GM12878 (cell line): Measurements from ENCODE around the gene ERFL. TPM values are rescaled to one million over a fixed set of nuclear protein-coding genes. Genes with fewer than 3 reads are reported as not detected.

ENCODE experiments used
- ATAC-seq: fragments of 200-7000 bp; cut with Tn5 transposase; 3 replicates; pipeline ENCODE4 v1.9.1; 2020; ENCODE audit warnings: mild to moderate bottlenecking, moderate library complexity
- BruUV-seq: library from RNA; stranded (reverse); fragments of 400-500 nt; replicated peaks from 2 replicates; lab custom pipeline; 2021; lab: Mats Ljungman, UMichigan
- CTCF ChIA-PET: fragments of 300-600 bp; sonication (Branson Sonifier 250); formaldehyde crosslinking; extraction: SDS; loops from one replicate; lab custom pipeline; 2021; ENCODE audit warnings: inconsistent platforms; lab: Yijun Ruan, JAX
- POLR2A ChIA-PET: fragments of 350-600 bp; formaldehyde crosslinking; extraction: SDS; loops from one replicate; lab custom pipeline; 2021; ENCODE audit warnings: inconsistent platforms; lab: Charles Lee
- RAD21 ChIA-PET: fragments of 300-600 bp; sonication (Branson Sonifier 250); formaldehyde crosslinking; loops from one replicate; lab custom pipeline; 2023; ENCODE audit warnings: antibody characterized with exemption; ENCODE audit not compliant: unreplicated experiment; lab: Charles Lee
- SMC1A ChIA-PET: fragments of 300-600 bp; sonication (Branson Sonifier 250); formaldehyde crosslinking; loops from one replicate; lab custom pipeline; 2023; ENCODE audit not compliant: unreplicated experiment, uncharacterized antibody; lab: Charles Lee
- DNase-seq: peaks from one replicate; pipeline ENCODE4 v3.0.0-alpha.2; 2011; ENCODE audit warnings: low read depth, low spot score
- FAIRE-seq: peaks from 3 replicates; lab custom pipeline; 2011; peaks lifted over from hg19 to GRCh38; lab: Jason Lieb, UNC
- H2AFZ ChIP-seq: 2 replicates; pipeline ENCODE4 v1.6.0; 2011; ENCODE audit warnings: low read depth, low read length, control low read depth; ENCODE audit not compliant: control insufficient read depth
- H3K27ac ChIP-seq: 2 replicates; pipeline ENCODE4 v1.5.1; 2011; ENCODE audit warnings: control low read depth; ENCODE audit not compliant: control insufficient read depth, insufficient read depth
- H3K27me3 ChIP-seq, 2 experiments: replicated peaks in 1 of 2; 2 replicates each; pipeline versions ENCODE4 v1.6.0 to v1.6.1; 2011; ENCODE audit warnings: low read length in 1 of 2; ENCODE audit not compliant: control insufficient read depth in 2 of 2, insufficient read depth in 2 of 2
- H3K36me3 ChIP-seq, 2 experiments: 2 replicates each; pipeline ENCODE4 v1.5.1; 2011; ENCODE audit warnings: low read length in 1 of 2; ENCODE audit not compliant: control insufficient read depth in 2 of 2, insufficient read depth in 2 of 2
- H3K4me1 ChIP-seq: 2 replicates; pipeline ENCODE4 v1.6.1; 2011; ENCODE audit warnings: mild to moderate bottlenecking, low read length, moderate library complexity, mixed read lengths; ENCODE audit not compliant: control insufficient read depth, insufficient read depth
- H3K4me2 ChIP-seq: 2 replicates; pipeline ENCODE4 v1.6.0; 2011; ENCODE audit warnings: control low read depth; ENCODE audit not compliant: control insufficient read depth, insufficient read depth
- H3K4me3 ChIP-seq: fragments of 200-600 bp; sonication (generic); 2 replicates; pipeline ENCODE4 v1.5.1; 2016
- H3K79me2 ChIP-seq: 2 replicates; pipeline ENCODE4 v1.6.0; 2011; ENCODE audit warnings: low read length; ENCODE audit not compliant: control insufficient read depth, insufficient read depth
- H3K9ac ChIP-seq: 2 replicates; pipeline ENCODE4 v1.8.0; 2011; ENCODE audit warnings: low read length, control low read depth, mixed read lengths; ENCODE audit not compliant: control insufficient read depth, insufficient read depth
- H3K9me3 ChIP-seq: replicated peaks from 3 replicates; pipeline ENCODE4 v1.5.1; 2011; ENCODE audit warnings: mild to moderate bottlenecking, low read length; ENCODE audit not compliant: control insufficient read depth, insufficient read depth
- H4K20me1 ChIP-seq: 2 replicates; pipeline ENCODE4 v1.6.0; 2011; ENCODE audit not compliant: control insufficient read depth, insufficient read depth
- ATF7 ChIP-seq: fragments of 450-650 bp; IDR thresholded peaks from 2 replicates; pipeline ENCODE4 v1.6.1; 2016; ENCODE audit warnings: low read depth, mild to moderate bottlenecking
- CHD1 ChIP-seq: IDR thresholded peaks from 2 replicates; pipeline ENCODE4 v1.6.1; 2012; ENCODE audit warnings: low read depth, low read length, improper control_type of control experiment
- CREM ChIP-seq: IDR thresholded peaks from 2 replicates; pipeline ENCODE4 v1.6.1; 2014; ENCODE audit warnings: antibody characterized with exemption, low read depth
- GATAD2B ChIP-seq: fragments of 450-650 bp; conservative IDR thresholded peaks from 2 replicates; pipeline ENCODE4 v1.6.1; 2017; ENCODE audit warnings: low read depth, mild to moderate bottlenecking, moderate library complexity
- HDGF ChIP-seq: fragments of 450-650 bp; IDR thresholded peaks from 2 replicates; pipeline ENCODE4 v1.6.1; 2016; ENCODE audit warnings: antibody characterized with exemption
- KDM1A ChIP-seq: fragments of 200-600 bp; sonication (generic); IDR thresholded peaks from 2 replicates; pipeline ENCODE4 v1.6.1; 2016; ENCODE audit warnings: borderline replicate concordance
- MTA3 ChIP-seq: IDR thresholded peaks from 2 replicates; pipeline ENCODE4 v1.6.1; 2012; ENCODE audit warnings: low read length, inconsistent platforms, borderline replicate concordance
- NFIC ChIP-seq: IDR thresholded peaks from 2 replicates; pipeline ENCODE4 v1.6.1; 2012; ENCODE audit warnings: low read depth, mild to moderate bottlenecking, inconsistent platforms, low read length, moderate library complexity
- POLR2A ChIP-seq: IDR thresholded peaks from 2 replicates; pipeline ENCODE4 v1.6.1; 2011; ENCODE audit warnings: low read depth, mild to moderate bottlenecking, low read length
- POLR2AphosphoS2 ChIP-seq: IDR thresholded peaks from 2 replicates; pipeline ENCODE4 v1.6.1; 2011; ENCODE audit warnings: low read depth, mild to moderate bottlenecking, low read length, improper control_type of control experiment, moderate library complexity
- RELA ChIP-seq: fragments of 450-650 bp; IDR thresholded peaks from 2 replicates; pipeline ENCODE4 v1.8.0; 2014; ENCODE audit warnings: borderline replicate concordance; ENCODE audit not compliant: partially characterized antibody
- RFX5 ChIP-seq: IDR thresholded peaks from 2 replicates; pipeline ENCODE4 v1.6.1; 2011; ENCODE audit warnings: low read depth, low read length, improper control_type of control experiment
- SIN3A ChIP-seq: IDR thresholded peaks from 2 replicates; pipeline ENCODE4 v1.6.1; 2012; ENCODE audit warnings: low read depth, low read length, improper control_type of control experiment
- SIX5 ChIP-seq: IDR thresholded peaks from 2 replicates; pipeline ENCODE4 v1.6.1; 2011; ENCODE audit warnings: mild to moderate bottlenecking, low read depth, low read length, moderate library complexity; ENCODE audit not compliant: severe bottlenecking
- TBL1XR1 ChIP-seq: IDR thresholded peaks from 2 replicates; pipeline ENCODE4 v1.6.1; 2012; ENCODE audit warnings: low read depth, low read length, improper control_type of control experiment
- ZNF622 ChIP-seq: fragments of 450-650 bp; IDR thresholded peaks from 2 replicates; pipeline ENCODE4 v1.6.1; 2017; ENCODE audit warnings: mild to moderate bottlenecking, inconsistent platforms
- WGBS: methylation state at CpG from one replicate; pipeline ENCODE4 v1.1.6; 2016; ENCODE audit warnings: low lambda C conversion rate; ENCODE audit not compliant: insufficient replicate concordance, insufficient coverage; ENCODE audit errors: missing lambda C conversion rate; 5-methylcytosine and 5-hydroxymethylcytosine counted together
- in situ Hi-C: fragments of 300-500 bp; cut with MboI; formaldehyde crosslinking; loops from 9 replicates; pipeline ENCODE4 v1.14.3; 2018; ENCODE audit warnings: mixed read lengths
- intact Hi-C: fragments of 100-400 bp; cut with micrococcal nuclease; formaldehyde crosslinking; loops from one replicate; pipeline ENCODE4 v1.14.2; 2022; ENCODE audit not compliant: unreplicated experiment
- polyA plus RNA-seq, 11 experiments: library from polyadenylated mRNA; depleted of rRNA in 4 of 11; unstranded in 6 of 11; stranded (reverse) in 5 of 11; fragments of >200 nt; fragmentation: Nextera tagmentation in 4 of 11; fragmentation: Illumina TruSeq in 1 of 11; extraction: Ambion mirVana in 4 of 11; extraction: Trizol in 1 of 11; gene quantifications; 1 replicate in 1 of 11; 2 replicates in 10 of 11; pipeline versions ENCODE4 v1.2.1 to v1.2.3, GENCODE V29; 2011 to 2016; ENCODE audit warnings: inconsistent platforms in 2 of 11, missing spikeins in 2 of 11, low read depth in 1 of 11
- total RNA-seq, 4 experiments: library from RNA; depleted of rRNA in 3 of 4; stranded (reverse); fragments of >200 nt in 3 of 4; fragmentation: Illumina TruSeq in 1 of 4; extraction: Trizol in 1 of 4; gene quantifications; 2 replicates each; pipeline versions ENCODE4 v1.2.1 to v1.2.3, GENCODE V29; 2013 to 2021

The ERFL gene
- total and polyA plus RNA-seq, 10 of the 15 experiments (the other 5 are each of a cell fraction or from before 2014, with no cell fraction given), result 0.04 to 0.10 (median 0.05) TPM; not detected in 7

DNA sequence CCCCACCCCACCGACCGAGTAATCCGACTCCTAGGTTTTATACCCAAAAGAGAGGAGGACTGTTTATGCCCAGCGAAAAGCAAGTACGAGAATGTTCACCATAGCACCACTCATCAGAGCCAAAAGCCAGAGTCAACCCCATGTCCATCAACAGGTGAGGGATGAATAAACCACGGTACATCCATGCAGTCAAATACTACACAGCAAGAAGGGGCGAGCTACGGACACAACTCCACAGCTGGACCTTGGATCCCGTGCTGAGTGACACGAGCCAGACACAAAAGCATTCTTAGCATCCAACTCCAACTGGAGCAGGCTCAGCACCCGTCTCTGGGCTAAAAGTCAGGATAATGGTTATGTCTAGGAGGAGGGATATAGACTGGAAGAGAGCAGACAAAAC, 43.1 kb upstream of the ERFL start:
- no peak overlapping the region for H3K27ac ChIP-seq
- no peaks in the 10 kb centered on the region for H3K79me2 ChIP-seq
- POLR2A ChIA-PET, result no interaction called here
- no TSS peak for BruUV-seq
- no peaks in the 10 kb centered on the region; a peak in 3 of 4 replicates for H3K27me3 ChIP-seq
- intact Hi-C loops (no loop called here), in situ Hi-C loops (no loop called here)
- TF ChIP-seq POLR2A (no peak), ATF7 (no peak), TBL1XR1 (no peak), CREM (no peak), ZNF622 (no peak), SIX5 (no peak), RELA (no peak), NFIC (no peak), SIN3A (no peak), CHD1 (no peak), GATAD2B (no peak), MTA3 (no peak), POLR2AphosphoS2 (no peak), KDM1A (no peak), HDGF (no peak), RFX5 (no peak)
- CTCF ChIA-PET, result no interaction called here
- no peak overlapping the region for H3K4me3 ChIP-seq
- no peak overlapping the region for H3K4me2 ChIP-seq
- SMC1A ChIA-PET, result no interaction called here
- H4K20me1 ChIP-seq, result no peaks in the 10 kb centered on the region
- RAD21 ChIA-PET, result no interaction called here
- DNase-seq (no peak), FAIRE-seq (no peak), ATAC-seq (no peak)
- 44% methylated on average over 11 of the region's 11 CpGs for WGBS
- no peaks in the 10 kb centered on the region for H3K4me1 ChIP-seq
- H3K9ac ChIP-seq, result no peak overlapping the region
- no peak overlapping the region for H2AFZ ChIP-seq
- H3K9me3 ChIP-seq, result no peaks in the 10 kb centered on the region
- H3K36me3 ChIP-seq, result no peaks in the 10 kb centered on the region
